K562 (cell line): Measurements from ENCODE around the gene KCTD8. TPM values are rescaled to one million over a fixed set of nuclear protein-coding genes. Genes with fewer than 3 reads are reported as not detected.

Experiments
- BCLAF1 ChIP-seq, 2 experiments: fragments of 450-650 bp in 1 of 2; IDR thresholded peaks; 2 replicates each; pipeline ENCODE4 v1.6.1; 2011 to 2017; ENCODE audit warnings: low read depth in 2 of 2, antibody characterized with exemption in 1 of 2, borderline replicate concordance in 1 of 2, low read length in 1 of 2, mild to moderate bottlenecking in 1 of 2, mixed read lengths in 1 of 2; ENCODE audit not compliant: control insufficient read depth in 1 of 2
- CTBP1 ChIP-seq: fragments of 450-650 bp; IDR thresholded peaks from 2 replicates; pipeline ENCODE4 v1.6.1; 2016; ENCODE audit warnings: borderline replicate concordance
- MTA2 ChIP-seq: fragments of 450-650 bp; IDR thresholded peaks from 2 replicates; pipeline ENCODE4 v1.6.1; 2016; ENCODE audit warnings: low read depth
- RBM14 ChIP-seq: fragments of 200-400 bp; formaldehyde crosslinking; IDR thresholded peaks from 2 replicates; pipeline ENCODE4 v1.6.1; 2018; ENCODE audit warnings: low read depth, mild to moderate bottlenecking, low read length, moderate library complexity, borderline replicate concordance; ENCODE audit not compliant: insufficient read depth
- STAT6 ChIP-seq: sonication (generic); formaldehyde crosslinking; IDR thresholded peaks from 2 replicates; pipeline ENCODE4 v1.8.1; 2023; ENCODE audit warnings: mild to moderate bottlenecking, missing genetic modification reagents
- ZNF165 ChIP-seq: fragments of 250-450 bp; sonication (Bioruptor Pico); IDR thresholded peaks from 2 replicates; pipeline ENCODE4 v1.4.0; 2020; ENCODE audit warnings: borderline replicate concordance
- ZNF511 ChIP-seq: sonication (generic); formaldehyde crosslinking; IDR thresholded peaks from 2 replicates; pipeline ENCODE4 v1.8.0; 2022; ENCODE audit warnings: mild to moderate bottlenecking, missing genetic modification reagents
- ZNF609 ChIP-seq: sonication (generic); formaldehyde crosslinking; IDR thresholded peaks from 2 replicates; pipeline ENCODE4 v1.8.1; 2023; ENCODE audit warnings: missing genetic modification reagents, mild to moderate bottlenecking, borderline replicate concordance
- polyA plus RNA-seq, 8 experiments: library from polyadenylated mRNA; depleted of rRNA in 4 of 8; stranded (reverse) in 5 of 8; unstranded in 3 of 8; fragments of >200 nt; fragmentation: Nextera tagmentation in 2 of 8; fragmentation: Illumina TruSeq in 1 of 8; extraction: Ambion mirVana in 2 of 8; extraction: Trizol in 1 of 8; gene quantifications; 2 replicates each; pipeline versions ENCODE4 v1.2.1 to v1.2.3, GENCODE V29; 2011 to 2014; ENCODE audit warnings: inconsistent platforms in 1 of 8, missing spikeins in 1 of 8
- total RNA-seq, 7 experiments: library from RNA; depleted of rRNA in 6 of 7; stranded (reverse); fragments of >200 nt in 6 of 7; fragmentation: Illumina TruSeq in 2 of 7; extraction: Trizol in 2 of 7; gene quantifications; 2 replicates each; pipeline versions ENCODE4 v1.2.1 to v1.2.3, GENCODE V29; 2011 to 2021; ENCODE audit warnings: low replicate concordance in 1 of 7

Gene KCTD8
- total and polyA plus RNA-seq, 9 of the 15 experiments (the other 6 are each of a cell fraction or from before 2014, with no cell fraction given): not detected

- TF ChIP-seq BCLAF1 (IDR thresholded peaks at IDR 0.05; ENCODE audit: borderline replicate concordance in 1 of 2, control insufficient read depth in 1 of 2, low read depth in 2 of 2, low read length in 1 of 2): no peak
- no peak for TF ChIP-seq RBM14
- no peak for TF ChIP-seq STAT6 (CRISPR knock-in tag)
- no peak for TF ChIP-seq CTBP1
- TF ChIP-seq ZNF165 (CRISPR knock-in tag): no peak
- no peak for TF ChIP-seq MTA2
- no peak for TF ChIP-seq ZNF609
- no peak for TF ChIP-seq ZNF511
- TF ChIP-seq, all 486 proteins: peak for 0
These were observed 192.2 kb downstream of the KCTD8 start (continued) for GRCh38 chr4:44256414-44256813.
